WTC11 (cell line): ENCODE measurements around the gene ZER1.

Source experiments
- IRF2 ChIP-seq: sonication (generic); formaldehyde crosslinking; IDR thresholded peaks from 2 replicates; pipeline ENCODE4 v1.8.0; 2022; ENCODE audit warnings: low read depth, missing genetic modification reagents, borderline replicate concordance
- MYBL2 ChIP-seq: sonication (generic); formaldehyde crosslinking; IDR thresholded peaks from 2 replicates; pipeline ENCODE4 v1.8.1; 2023; ENCODE audit warnings: mild to moderate bottlenecking, moderate library complexity, missing genetic modification reagents
- NFYB ChIP-seq: sonication (generic); formaldehyde crosslinking; conservative IDR thresholded peaks from 2 replicates; pipeline ENCODE4 v1.8.0; 2022; ENCODE audit warnings: low read depth, missing genetic modification reagents
- NR3C1 ChIP-seq: sonication (generic); formaldehyde crosslinking; conservative IDR thresholded peaks from 2 replicates; pipeline ENCODE4 v1.8.1; 2023; ENCODE audit warnings: low read depth, mild to moderate bottlenecking, missing genetic modification reagents
- TP53 ChIP-seq: sonication (generic); formaldehyde crosslinking; IDR thresholded peaks from 2 replicates; pipeline ENCODE4 v1.8.1; 2023; ENCODE audit warnings: mild to moderate bottlenecking, missing genetic modification reagents
- ZNF671 ChIP-seq: fragments of 250-450 bp; sonication (Bioruptor Pico); IDR thresholded peaks from 2 replicates; pipeline ENCODE4 v1.8.0; 2021; ENCODE audit warnings: mild to moderate bottlenecking
- TF ChIP-seq, protein P1 (sequence below): fragments of 200-600 bp; IDR thresholded peaks from 2 replicates; pipeline ENCODE4 v1.8.0; 2022; ENCODE audit warnings: antibody characterized with exemption
- TF ChIP-seq, protein P2 (sequence below): fragments of 250-450 bp; sonication (Bioruptor Pico); IDR thresholded peaks from 2 replicates; pipeline ENCODE4 v2.1.2; 2022; ENCODE audit warnings: mild to moderate bottlenecking, moderate library complexity
- TF ChIP-seq, protein P3 (sequence below): sonication (generic); formaldehyde crosslinking; IDR thresholded peaks from 2 replicates; pipeline ENCODE4 v1.8.1; 2023; ENCODE audit warnings: mild to moderate bottlenecking, missing genetic modification reagents, moderate library complexity

DNA sequence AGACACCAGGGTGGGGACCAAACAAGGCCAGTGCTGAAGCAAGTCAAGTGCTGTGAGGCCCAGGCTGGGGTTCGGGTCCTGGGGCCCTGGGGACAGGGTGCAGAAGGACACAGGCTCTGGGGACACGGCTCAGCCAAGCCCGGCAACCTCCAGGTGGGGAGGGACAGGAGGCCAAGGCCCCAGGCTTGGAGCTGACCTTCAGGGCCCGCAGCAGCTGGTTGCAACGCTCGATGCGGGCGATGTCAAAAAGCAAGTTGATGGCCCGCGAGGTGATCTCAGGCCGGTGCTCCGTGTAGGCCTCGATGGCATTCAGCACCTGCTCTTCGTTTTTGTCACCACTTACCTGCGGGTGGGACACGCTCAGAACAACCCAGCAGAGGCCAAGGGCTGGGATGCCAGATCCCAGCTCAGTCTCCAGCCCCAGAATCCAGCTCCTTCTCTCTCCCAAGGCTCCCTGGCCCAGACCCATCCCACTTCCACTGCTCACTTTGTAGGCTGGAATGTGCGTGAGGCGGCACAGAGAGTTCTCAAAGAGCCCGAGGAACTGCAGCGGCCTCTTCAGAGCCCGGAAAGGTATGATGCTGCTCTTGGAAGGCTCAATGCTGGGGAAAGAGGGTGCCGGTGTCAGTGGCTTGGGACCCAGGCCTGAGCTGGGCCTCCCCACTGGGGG lies 20.7 kb downstream of the ZER1 start:
- TF ChIP-seq IRF2 (CRISPR knock-in tag) (no peak), ZNF671 (CRISPR knock-in tag) (no peak), NFYB (CRISPR knock-in tag) (no peak), NR3C1 (no peak), MYBL2 (CRISPR knock-in tag) (no peak), TP53 (CRISPR knock-in tag) (no peak)
- TF ChIP-seq, protein P1, sequence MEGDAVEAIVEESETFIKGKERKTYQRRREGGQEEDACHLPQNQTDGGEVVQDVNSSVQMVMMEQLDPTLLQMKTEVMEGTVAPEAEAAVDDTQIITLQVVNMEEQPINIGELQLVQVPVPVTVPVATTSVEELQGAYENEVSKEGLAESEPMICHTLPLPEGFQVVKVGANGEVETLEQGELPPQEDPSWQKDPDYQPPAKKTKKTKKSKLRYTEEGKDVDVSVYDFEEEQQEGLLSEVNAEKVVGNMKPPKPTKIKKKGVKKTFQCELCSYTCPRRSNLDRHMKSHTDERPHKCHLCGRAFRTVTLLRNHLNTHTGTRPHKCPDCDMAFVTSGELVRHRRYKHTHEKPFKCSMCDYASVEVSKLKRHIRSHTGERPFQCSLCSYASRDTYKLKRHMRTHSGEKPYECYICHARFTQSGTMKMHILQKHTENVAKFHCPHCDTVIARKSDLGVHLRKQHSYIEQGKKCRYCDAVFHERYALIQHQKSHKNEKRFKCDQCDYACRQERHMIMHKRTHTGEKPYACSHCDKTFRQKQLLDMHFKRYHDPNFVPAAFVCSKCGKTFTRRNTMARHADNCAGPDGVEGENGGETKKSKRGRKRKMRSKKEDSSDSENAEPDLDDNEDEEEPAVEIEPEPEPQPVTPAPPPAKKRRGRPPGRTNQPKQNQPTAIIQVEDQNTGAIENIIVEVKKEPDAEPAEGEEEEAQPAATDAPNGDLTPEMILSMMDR: no peak
- TF ChIP-seq, protein P2, sequence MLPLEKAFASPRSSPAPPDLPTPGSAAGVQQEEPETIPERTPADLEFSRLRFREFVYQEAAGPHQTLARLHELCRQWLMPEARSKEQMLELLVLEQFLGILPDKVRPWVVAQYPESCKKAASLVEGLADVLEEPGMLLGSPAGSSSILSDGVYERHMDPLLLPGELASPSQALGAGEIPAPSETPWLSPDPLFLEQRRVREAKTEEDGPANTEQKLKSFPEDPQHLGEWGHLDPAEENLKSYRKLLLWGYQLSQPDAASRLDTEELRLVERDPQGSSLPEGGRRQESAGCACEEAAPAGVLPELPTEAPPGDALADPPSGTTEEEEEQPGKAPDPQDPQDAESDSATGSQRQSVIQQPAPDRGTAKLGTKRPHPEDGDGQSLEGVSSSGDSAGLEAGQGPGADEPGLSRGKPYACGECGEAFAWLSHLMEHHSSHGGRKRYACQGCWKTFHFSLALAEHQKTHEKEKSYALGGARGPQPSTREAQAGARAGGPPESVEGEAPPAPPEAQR (CRISPR knock-in tag): no peak
- TF ChIP-seq, protein P3, sequence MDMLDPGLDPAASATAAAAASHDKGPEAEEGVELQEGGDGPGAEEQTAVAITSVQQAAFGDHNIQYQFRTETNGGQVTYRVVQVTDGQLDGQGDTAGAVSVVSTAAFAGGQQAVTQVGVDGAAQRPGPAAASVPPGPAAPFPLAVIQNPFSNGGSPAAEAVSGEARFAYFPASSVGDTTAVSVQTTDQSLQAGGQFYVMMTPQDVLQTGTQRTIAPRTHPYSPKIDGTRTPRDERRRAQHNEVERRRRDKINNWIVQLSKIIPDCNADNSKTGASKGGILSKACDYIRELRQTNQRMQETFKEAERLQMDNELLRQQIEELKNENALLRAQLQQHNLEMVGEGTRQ: no peak
